Measurements from ENCODE around the gene LRIT3. TPM values are rescaled to one million over a fixed set of nuclear protein-coding genes. Genes with fewer than 3 reads are reported as not detected.

The LRIT3 gene
- total RNA-seq, 2 donors from 2014 or later: 0.85 to 1.4 TPM

GRCh38 chr4:109821185-109821584, 26.7 kb upstream of the LRIT3 start:
- ATAC-seq (ENCODE audit: insufficient number of reproducible peaks, low FRiP score, low read depth) (no peak), DNase-seq (ENCODE audit: low spot score) (no peak)
- H3K27me3 ChIP-seq (replicated peaks; ENCODE audit: insufficient read depth): no peaks in the 10 kb centered on the region
- H3K27ac ChIP-seq: no peak overlapping the region
- no peaks in the 10 kb centered on the region for H3K9me3 ChIP-seq
- TF ChIP-seq, protein P1, sequence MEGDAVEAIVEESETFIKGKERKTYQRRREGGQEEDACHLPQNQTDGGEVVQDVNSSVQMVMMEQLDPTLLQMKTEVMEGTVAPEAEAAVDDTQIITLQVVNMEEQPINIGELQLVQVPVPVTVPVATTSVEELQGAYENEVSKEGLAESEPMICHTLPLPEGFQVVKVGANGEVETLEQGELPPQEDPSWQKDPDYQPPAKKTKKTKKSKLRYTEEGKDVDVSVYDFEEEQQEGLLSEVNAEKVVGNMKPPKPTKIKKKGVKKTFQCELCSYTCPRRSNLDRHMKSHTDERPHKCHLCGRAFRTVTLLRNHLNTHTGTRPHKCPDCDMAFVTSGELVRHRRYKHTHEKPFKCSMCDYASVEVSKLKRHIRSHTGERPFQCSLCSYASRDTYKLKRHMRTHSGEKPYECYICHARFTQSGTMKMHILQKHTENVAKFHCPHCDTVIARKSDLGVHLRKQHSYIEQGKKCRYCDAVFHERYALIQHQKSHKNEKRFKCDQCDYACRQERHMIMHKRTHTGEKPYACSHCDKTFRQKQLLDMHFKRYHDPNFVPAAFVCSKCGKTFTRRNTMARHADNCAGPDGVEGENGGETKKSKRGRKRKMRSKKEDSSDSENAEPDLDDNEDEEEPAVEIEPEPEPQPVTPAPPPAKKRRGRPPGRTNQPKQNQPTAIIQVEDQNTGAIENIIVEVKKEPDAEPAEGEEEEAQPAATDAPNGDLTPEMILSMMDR (IDR thresholded peaks at IDR 0.05): no peak
- no peaks in the 10 kb centered on the region for H3K36me3 ChIP-seq
- H3K4me3 ChIP-seq: no peak overlapping the region
- peaks cover 8 to 9% of the 10 kb centered on the region in 2 donors for H3K4me1 ChIP-seq (ENCODE audit: control insufficient read depth in 1 of 2, low read depth in 2 of 2)

GRCh38 chr4:109826719-109827118, 21.2 kb upstream of the LRIT3 start:
- Histone ChIP-seq H3K36me3 (no peaks in the 10 kb centered on the region), H3K27me3 (replicated peaks; ENCODE audit: insufficient read depth) (no peaks in the 10 kb centered on the region), H3K4me3 (no peak overlapping the region), H3K4me1 (ENCODE audit: control insufficient read depth in 1 of 2, low read depth in 2 of 2) (no peaks in the 10 kb centered on the region), H3K27ac (no peak overlapping the region), H3K9me3 (no peaks in the 10 kb centered on the region)
- TF ChIP-seq, protein P1 (IDR thresholded peaks at IDR 0.05): peak; percentile 51
- DNase-seq (ENCODE audit: low spot score): no peak
- ATAC-seq (ENCODE audit: insufficient number of reproducible peaks, low FRiP score, low read depth): no peak

DNA sequence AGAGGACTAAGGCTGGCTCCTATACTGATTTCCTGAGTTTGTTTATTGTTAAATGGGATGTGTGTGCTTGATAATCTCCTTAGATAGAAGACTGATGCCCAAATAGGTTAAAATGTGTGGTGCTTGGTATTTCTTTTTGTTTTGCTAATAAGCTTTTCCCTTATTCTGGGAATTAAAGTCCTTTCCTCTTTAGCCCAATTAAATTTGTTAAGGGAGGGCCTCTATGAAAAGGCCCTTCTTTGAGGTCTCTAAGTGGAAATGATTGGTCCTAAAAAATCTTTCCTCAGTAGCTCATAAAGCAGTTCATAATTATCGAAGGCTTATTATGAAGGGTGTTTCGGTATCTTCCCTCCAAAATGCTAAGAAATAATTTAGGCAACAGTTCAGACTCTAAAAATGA, 20.2 kb upstream of the LRIT3 start, which contains the start of gene RRH:
Gene RRH, plus strand, starts transcription at position 301 of the 400 bp plus-strand sequence. Its CDS starts 56 bp downstream, at position 357.
- H3K4me3 ChIP-seq: no peak within 1 kb of the TSS
- H3K27ac ChIP-seq: no peak within 1 kb of the TSS
- no peaks in the 10 kb centered on the region for H3K4me1 ChIP-seq (ENCODE audit: control insufficient read depth in 1 of 2, low read depth in 2 of 2)
- DNase-seq (ENCODE audit: low spot score) (no peak), ATAC-seq (ENCODE audit: insufficient number of reproducible peaks, low FRiP score, low read depth) (no peak)
- TF ChIP-seq, protein P1 (IDR thresholded peaks at IDR 0.05): no peak
- H3K27me3 ChIP-seq (replicated peaks; ENCODE audit: insufficient read depth): no peaks in the 10 kb centered on the region
- no peaks in the 10 kb centered on the region for H3K9me3 ChIP-seq
- H3K36me3 ChIP-seq: no peaks in the 10 kb centered on the region

DNA sequence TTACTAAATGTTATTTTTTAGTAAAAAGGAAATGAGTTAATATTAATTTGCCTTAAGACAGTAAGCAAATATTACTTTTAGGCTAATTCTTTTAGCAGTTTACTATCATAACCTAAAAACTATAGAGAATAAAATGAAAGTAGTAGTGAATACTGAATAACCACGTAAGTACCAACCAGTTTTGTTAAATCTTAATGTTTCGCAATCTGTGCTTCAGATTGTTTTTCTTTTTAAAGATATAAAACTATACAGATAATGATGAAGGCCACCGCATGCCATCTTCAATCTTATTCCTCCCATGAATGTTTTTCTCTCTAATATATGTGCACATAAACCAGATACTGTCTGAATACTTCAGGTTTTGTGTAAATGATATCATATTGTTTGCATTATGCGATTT, 14.2 kb upstream of the LRIT3 start:
- no peak overlapping the region for H3K4me3 ChIP-seq
- TF ChIP-seq, protein P1 (IDR thresholded peaks at IDR 0.05): no peak
- H3K36me3 ChIP-seq: no peaks in the 10 kb centered on the region
- no peaks in the 10 kb centered on the region for H3K27me3 ChIP-seq (replicated peaks; ENCODE audit: insufficient read depth)
- ATAC-seq (ENCODE audit: insufficient number of reproducible peaks, low FRiP score, low read depth) (no peak), DNase-seq (ENCODE audit: low spot score) (no peak)
- H3K9me3 ChIP-seq: no peaks in the 10 kb centered on the region
- H3K4me1 ChIP-seq (ENCODE audit: control insufficient read depth in 1 of 2, low read depth in 2 of 2): no peaks in the 10 kb centered on the region
- no peak overlapping the region for H3K27ac ChIP-seq

GRCh38 chr4:109836985-109837384, 10.9 kb upstream of the LRIT3 start:
- H3K4me1 ChIP-seq (ENCODE audit: control insufficient read depth in 1 of 2, low read depth in 2 of 2): no peaks in the 10 kb centered on the region
- TF ChIP-seq, protein P1 (IDR thresholded peaks at IDR 0.05): no peak
- ATAC-seq (ENCODE audit: insufficient number of reproducible peaks, low FRiP score, low read depth): no peak
- no peaks in the 10 kb centered on the region for H3K9me3 ChIP-seq
- H3K27ac ChIP-seq: no peak overlapping the region
- H3K36me3 ChIP-seq: no peaks in the 10 kb centered on the region
- DNase-seq (ENCODE audit: low spot score): no peak
- no peaks in the 10 kb centered on the region for H3K27me3 ChIP-seq (replicated peaks; ENCODE audit: insufficient read depth)
- no peak overlapping the region for H3K4me3 ChIP-seq
